H1 (cell line): ENCODE results near the gene FAM241B. TPM values are rescaled to one million over a fixed set of nuclear protein-coding genes. Genes with fewer than 3 reads are reported as not detected.

ENCODE experiments used
- CTCF ChIA-PET: fragments of 300-600 bp; sonication (Branson Sonifier 250); formaldehyde crosslinking; loops from one replicate; lab custom pipeline; 2021; ENCODE audit not compliant: partially characterized antibody; lab: Charles Lee
- POLR2A ChIA-PET: fragments of 300-600 bp; sonication (Branson Sonifier 250); formaldehyde crosslinking; loops from one replicate; lab custom pipeline; 2021; ENCODE audit warnings: inconsistent platforms; ENCODE audit not compliant: partially characterized antibody; lab: Charles Lee
- DNase-seq, 2 experiments: peaks; one replicate each; pipeline versions ENCODE4 v3.0.0 to v3.0.0-alpha.2; 2010 to 2022; ENCODE audit warnings: low spot score in 2 of 2, low read depth in 1 of 2, mixed read lengths in 1 of 2
- FAIRE-seq: peaks from 2 replicates; lab custom pipeline; 2011; peaks lifted over from hg19 to GRCh38; lab: Jason Lieb, UNC
- H2AFZ ChIP-seq: 2 replicates; pipeline ENCODE4 v1.8.1; 2012; ENCODE audit warnings: low read length, inconsistent platforms
- H2AK5ac ChIP-seq: 2 replicates; pipeline ENCODE4 v1.6.1; 2013; ENCODE audit warnings: low read depth, low read length
- H2BK120ac ChIP-seq: replicated peaks from 2 replicates; pipeline ENCODE3; 2013; ENCODE audit warnings: low read depth, low read length, inconsistent platforms
- H2BK12ac ChIP-seq: 2 replicates; pipeline ENCODE4 v1.6.1; 2013; ENCODE audit warnings: low read depth, low read length
- H2BK15ac ChIP-seq: 2 replicates; pipeline ENCODE4 v1.6.1; 2013; ENCODE audit warnings: low read length
- H2BK20ac ChIP-seq: 2 replicates; pipeline ENCODE4 v1.6.1; 2013; ENCODE audit warnings: low read length
- H2BK5ac ChIP-seq: 2 replicates; pipeline ENCODE4 v1.6.1; 2013; ENCODE audit warnings: low read depth, low read length
- H3K14ac ChIP-seq: 2 replicates; pipeline ENCODE4 v1.6.1; 2013; ENCODE audit warnings: inconsistent platforms; ENCODE audit not compliant: insufficient read length
- H3K18ac ChIP-seq: 2 replicates; pipeline ENCODE4 v1.6.1; 2013; ENCODE audit warnings: low read length; ENCODE audit errors: extremely low read depth
- H3K23ac ChIP-seq: 2 replicates; pipeline ENCODE4 v1.6.1; 2013; ENCODE audit warnings: inconsistent platforms; ENCODE audit not compliant: insufficient read length
- H3K23me2 ChIP-seq: 2 replicates; pipeline ENCODE4 v1.6.1; 2013; ENCODE audit warnings: low read depth, low read length
- H3K27ac ChIP-seq: 2 replicates; pipeline ENCODE4 v1.6.1; 2011; ENCODE audit warnings: low read depth, low read length, inconsistent platforms
- H3K27me3 ChIP-seq, 4 experiments: replicated peaks in 1 of 4; 1 replicate in 1 of 4; 2 replicates in 3 of 4; pipeline versions ENCODE4 v1.6.1 to v1.8.1; 2011 to 2013; ENCODE audit warnings: low read length in 3 of 4, mild to moderate bottlenecking in 3 of 4, inconsistent platforms in 2 of 4, mixed read lengths in 2 of 4, moderate library complexity in 1 of 4; ENCODE audit not compliant: control insufficient read depth in 3 of 4, insufficient read depth in 3 of 4; ENCODE audit errors: extremely low read depth in 1 of 4
- H3K36me3 ChIP-seq, 4 experiments: 2 replicates each; pipeline versions ENCODE4 v1.6.1 to v1.8.1; 2011 to 2013; ENCODE audit warnings: mild to moderate bottlenecking in 4 of 4, low read length in 3 of 4, moderate library complexity in 2 of 4, control low read depth in 1 of 4, inconsistent platforms in 1 of 4; ENCODE audit not compliant: insufficient read depth in 4 of 4, control insufficient read depth in 2 of 4
- H3K4ac ChIP-seq: replicated peaks from 2 replicates; pipeline ENCODE3; 2013; ENCODE audit warnings: low read length, low read depth, mixed read lengths, inconsistent platforms; ENCODE audit not compliant: insufficient read length
- H3K4me1 ChIP-seq, 4 experiments: replicated peaks in 1 of 4; 1 replicate in 1 of 4; 2 replicates in 3 of 4; pipeline versions ENCODE4 v1.6.1 to v1.8.1; 2011 to 2013; ENCODE audit warnings: low read length in 3 of 4, inconsistent platforms in 2 of 4, mixed read lengths in 1 of 4; ENCODE audit not compliant: insufficient read depth in 4 of 4, control insufficient read depth in 3 of 4
- H3K4me2 ChIP-seq, 2 experiments: 2 replicates each; pipeline versions ENCODE4 v1.6.1 to v1.8.1; 2011 to 2013; ENCODE audit warnings: low read depth in 2 of 2, low read length in 2 of 2, control low read depth in 1 of 2, inconsistent platforms in 1 of 2, mild to moderate bottlenecking in 1 of 2; ENCODE audit not compliant: insufficient read depth in 1 of 2
- H3K4me3 ChIP-seq, 4 experiments: fragments of 200-600, 300-600 bp in 1 of 4; sonication (generic), shearing (Covaris generic), sonication (Bioruptor Twin) in 1 of 4; 2 replicates each; pipeline versions ENCODE4 v1.5.1 to v1.8.1; 2011 to 2016; ENCODE audit warnings: low read length in 4 of 4, low read depth in 3 of 4, control low read depth in 2 of 4, inconsistent platforms in 2 of 4, mild to moderate bottlenecking in 2 of 4, mixed read lengths in 1 of 4, moderate library complexity in 1 of 4; ENCODE audit not compliant: insufficient read depth in 2 of 4; ENCODE audit errors: extremely low read depth in 1 of 4
- H3K56ac ChIP-seq: replicated peaks from 2 replicates; pipeline ENCODE3; 2013; ENCODE audit warnings: low read depth, mild to moderate bottlenecking, mixed read lengths, low read length, inconsistent platforms; ENCODE audit not compliant: insufficient read length
- H3K79me1 ChIP-seq: 2 replicates; pipeline ENCODE4 v1.6.1; 2013; ENCODE audit warnings: low read depth, low read length, control low read depth
- H3K79me2 ChIP-seq, 2 experiments: 2 replicates each; pipeline versions ENCODE4 v1.6.1 to v1.8.1; 2012 to 2013; ENCODE audit warnings: low read length in 2 of 2, mild to moderate bottlenecking in 2 of 2, inconsistent platforms in 1 of 2; ENCODE audit not compliant: insufficient read depth in 2 of 2, control insufficient read depth in 1 of 2
- H3K9ac ChIP-seq, 4 experiments: replicated peaks in 1 of 4; 1 replicate in 1 of 4; 2 replicates in 3 of 4; pipeline versions ENCODE4 v1.6.1 to v1.8.1; 2011 to 2013; ENCODE audit warnings: low read depth in 3 of 4, low read length in 3 of 4, control low read depth in 2 of 4, mild to moderate bottlenecking in 2 of 4, moderate library complexity in 2 of 4, inconsistent platforms in 1 of 4; ENCODE audit errors: extremely low read depth in 1 of 4
- H3K9me3 ChIP-seq, 2 experiments: 2 replicates each; pipeline versions ENCODE4 v1.6.1 to v1.8.1; 2012 to 2013; ENCODE audit warnings: mild to moderate bottlenecking in 2 of 2, moderate library complexity in 2 of 2, control low read depth in 1 of 2, inconsistent platforms in 1 of 2, low read depth in 1 of 2, low read length in 1 of 2, mixed read lengths in 1 of 2; ENCODE audit not compliant: insufficient read depth in 2 of 2
- H4K20me1 ChIP-seq, 2 experiments: replicated peaks in 1 of 2; 2 replicates each; pipeline versions ENCODE3 to v1.8.1; 2011 to 2013; ENCODE audit warnings: inconsistent platforms in 2 of 2, low read length in 2 of 2, mild to moderate bottlenecking in 1 of 2; ENCODE audit not compliant: insufficient read depth in 2 of 2, control insufficient read depth in 1 of 2
- H4K5ac ChIP-seq: 2 replicates; pipeline ENCODE4 v1.6.1; 2013; ENCODE audit warnings: low read length, low read depth, mixed read lengths, inconsistent platforms; ENCODE audit not compliant: insufficient read length
- H4K8ac ChIP-seq: 2 replicates; pipeline ENCODE4 v1.8.0; 2013; ENCODE audit warnings: mild to moderate bottlenecking, moderate library complexity, low read length, inconsistent platforms; ENCODE audit not compliant: insufficient read depth; ENCODE audit errors: extremely low read depth
- H4K91ac ChIP-seq: replicated peaks from 2 replicates; pipeline ENCODE3; 2013; ENCODE audit warnings: low read length, mixed read lengths, inconsistent platforms; ENCODE audit not compliant: insufficient read length
- BACH1 ChIP-seq: IDR thresholded peaks from 2 replicates; pipeline ENCODE4 v1.6.1; 2012; ENCODE audit warnings: low read length, improper control_type of control experiment
- CHD2 ChIP-seq: IDR thresholded peaks from 2 replicates; pipeline ENCODE4 v1.6.1; 2012; ENCODE audit warnings: low read length, improper control_type of control experiment
- EZH2 ChIP-seq: fragments of 200-600 bp; sonication (generic); IDR thresholded peaks from 2 replicates; pipeline ENCODE4 v1.7.1; 2012; ENCODE audit warnings: low read depth, mild to moderate bottlenecking, moderate library complexity, low read length, inconsistent platforms; ENCODE audit not compliant: severe bottlenecking
- HDAC6 ChIP-seq: IDR thresholded peaks from one replicate; pipeline ENCODE4 v1.7.1; 2012; ENCODE audit warnings: low read depth, mild to moderate bottlenecking, inconsistent platforms, low read length, moderate library complexity
- JUND ChIP-seq: IDR thresholded peaks from 2 replicates; pipeline ENCODE4 v1.6.1; 2011; ENCODE audit warnings: mild to moderate bottlenecking, improper control_type of control experiment, low read length
- KDM4A ChIP-seq: IDR thresholded peaks from one replicate; pipeline ENCODE4 v1.7.1; 2012; ENCODE audit warnings: low read depth, mild to moderate bottlenecking, moderate library complexity, low read length, inconsistent platforms; ENCODE audit not compliant: severe bottlenecking
- KDM5A ChIP-seq: fragments of 200-600 bp; IDR thresholded peaks from 2 replicates; pipeline ENCODE4 v1.7.1; 2012; ENCODE audit warnings: mild to moderate bottlenecking, low read length, inconsistent platforms, mixed read lengths
- SP4 ChIP-seq: IDR thresholded peaks from 2 replicates; pipeline ENCODE4 v1.6.1; 2012; ENCODE audit warnings: low read length, inconsistent platforms
- TAF1 ChIP-seq: IDR thresholded peaks from 2 replicates; pipeline ENCODE4 v1.6.1; 2011; ENCODE audit warnings: mild to moderate bottlenecking, low read depth, low read length
- TEAD4 ChIP-seq: IDR thresholded peaks from 2 replicates; pipeline ENCODE4 v1.6.1; 2012; ENCODE audit warnings: low read depth, low read length, inconsistent platforms, mixed read lengths
- WGBS, 2 experiments: shearing (Covaris generic) in 1 of 2; methylation state at CpG; one replicate each; pipeline versions ENCODE4 v1.1.6 to v1.1.7; 2013 to 2015; ENCODE audit warnings: low lambda C conversion rate in 2 of 2, mixed read lengths in 2 of 2, inconsistent platforms in 1 of 2, low coverage in 1 of 2, missing lambda C conversion rate in 1 of 2; ENCODE audit not compliant: insufficient replicate concordance in 2 of 2, insufficient coverage in 1 of 2, insufficient read length in 1 of 2; ENCODE audit errors: extremely low coverage in 1 of 2, missing lambda C conversion rate in 1 of 2; 5-methylcytosine and 5-hydroxymethylcytosine counted together
- polyA plus RNA-seq, 7 experiments: library from polyadenylated mRNA; depleted of rRNA in 3 of 7; stranded (reverse) in 5 of 7; unstranded in 2 of 7; fragments of >200 nt in 5 of 7; fragments of 200-250 nt in 2 of 7; gene quantifications; 1 replicate in 5 of 7; 2 replicates in 1 of 7; 4 replicates in 1 of 7; pipeline versions ENCODE4 v1.2.1 to v1.2.3, GENCODE V29; 2011 to 2013; ENCODE audit warnings: missing spikeins in 2 of 7, mixed read lengths in 2 of 7
- total RNA-seq: library from RNA; stranded (reverse); fragmentation: NEBNext Ultra II Directional; extraction: Animal tissue kit (Norgen Biotek cat#: 25700); gene quantifications from 2 replicates; pipeline ENCODE4 v1.2.1, GENCODE V29; 2021
- TF ChIP-seq, protein P1 (sequence below): IDR thresholded peaks from 2 replicates; pipeline ENCODE4 v1.6.1; 2011; ENCODE audit warnings: low read length, improper control_type of control experiment

Gene FAM241B
- total and polyA plus RNA-seq, 2 of the 8 experiments (the other 6 are each of a cell fraction or from before 2014, with no cell fraction given), result 19.3 to 30.1 TPM

GRCh38 chr10:69628891-69629290 is 1.2 kb upstream of the FAM241B start:
- peaks cover 0 to 9% (median 4%) of the 10 kb centered on the region in 4 experiments; a peak in 4 of 7 replicates for H3K27me3 ChIP-seq
- no peaks in the 10 kb centered on the region for H3K79me2 ChIP-seq
- POLR2A ChIA-PET, result interaction anchor here (0.8 to 1.8 kb wide), 4 partner anchors 8 to 54 kb away, joined by 3 to 4 read pairs (median 4); no protein-coding TSS in a partner anchor
- H2BK5ac ChIP-seq, result no peak overlapping the region
- no peak overlapping the region for H4K91ac ChIP-seq
- H2AK5ac ChIP-seq, result no peak overlapping the region
- no peaks in the 10 kb centered on the region for H3K79me1 ChIP-seq
- peaks cover 0 to 2% of the 10 kb centered on the region in 2 experiments for H4K20me1 ChIP-seq
- H3K4me3 ChIP-seq, result no peak overlapping the region
- FAIRE-seq, result no peak
- no peak overlapping the region for H2BK15ac ChIP-seq
- no peak overlapping the region for H2BK120ac ChIP-seq
- H3K36me3 ChIP-seq, result peaks cover 2 to 7% (median 3%) of the 10 kb centered on the region in 4 experiments; a peak in 2 of 8 replicates
- no peak overlapping the region for H3K56ac ChIP-seq
- CTCF ChIA-PET, result interaction anchor here (0.6 to 4.8 kb wide), 32 partner anchors 9 to 286 kb away, joined by 3 to 49 read pairs (median 6); no protein-coding TSS in a partner anchor
- H3K23me2 ChIP-seq, result peaks cover 8% of the 10 kb centered on the region
- no peak overlapping the region for H2AFZ ChIP-seq
- no peak overlapping the region for H4K5ac ChIP-seq
- no peak overlapping the region for H3K18ac ChIP-seq
- H3K4ac ChIP-seq, result no peak overlapping the region
- H3K4me1 ChIP-seq, result peaks cover 0 to 7% (median 5%) of the 10 kb centered on the region in 4 experiments; a peak in 5 of 7 replicates
- no peak overlapping the region for H2BK12ac ChIP-seq
- no peak overlapping the region; a peak in 1 of 4 replicates for H3K4me2 ChIP-seq
- peak in 1 of 2 experiments; percentile 2 for DNase-seq
- no peak overlapping the region for H3K27ac ChIP-seq
- H4K8ac ChIP-seq, result no peak overlapping the region
- H2BK20ac ChIP-seq, result no peak overlapping the region
- 78% methylated on average over 6 of the region's 6 CpGs; no CpG with 5 or more reads in 1 of the 2 experiments for WGBS, 2 experiments
- no peak overlapping the region for H3K23ac ChIP-seq
- H3K14ac ChIP-seq, result no peak overlapping the region
- H3K9ac ChIP-seq, result no peak overlapping the region
- no peaks in the 10 kb centered on the region for H3K9me3 ChIP-seq
- TF ChIP-seq JUND (no peak), TEAD4 (no peak), KDM5A (no peak), TAF1 (no peak), HDAC6 (no peak), CHD2 (no peak), KDM4A (no peak), EZH2 (no peak), BACH1 (no peak), SP4 (no peak)
- TF ChIP-seq, protein P1, sequence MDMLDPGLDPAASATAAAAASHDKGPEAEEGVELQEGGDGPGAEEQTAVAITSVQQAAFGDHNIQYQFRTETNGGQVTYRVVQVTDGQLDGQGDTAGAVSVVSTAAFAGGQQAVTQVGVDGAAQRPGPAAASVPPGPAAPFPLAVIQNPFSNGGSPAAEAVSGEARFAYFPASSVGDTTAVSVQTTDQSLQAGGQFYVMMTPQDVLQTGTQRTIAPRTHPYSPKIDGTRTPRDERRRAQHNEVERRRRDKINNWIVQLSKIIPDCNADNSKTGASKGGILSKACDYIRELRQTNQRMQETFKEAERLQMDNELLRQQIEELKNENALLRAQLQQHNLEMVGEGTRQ, result no peak
